ENCODE measurements around the gene ITPRIPL1. TPM values are rescaled to one million over a fixed set of nuclear protein-coding genes. Genes with fewer than 3 reads are reported as not detected.

Gene ITPRIPL1
- total and polyA plus RNA-seq, 4 donors = 0.19 to 3.1 (median 0.28) TPM

- no peak for DNase-seq (ENCODE audit: low spot score)
- Histone ChIP-seq H3K4me1 (ENCODE audit: control insufficient read depth in 4 of 4, insufficient read depth in 4 of 4, low read length in 3 of 4) (peaks cover 0 to 14% (median 10%) of the 10 kb centered on the region in 4 donors), H3K27ac (ENCODE audit: low read depth in 1 of 2, low read length in 2 of 2) (no peak overlapping the region), H3K36me3 (ENCODE audit: control insufficient read depth in 4 of 4, insufficient read depth in 3 of 4, low read depth in 1 of 4, low read length in 3 of 4) (no peaks in the 10 kb centered on the region), H3K9ac (ENCODE audit: low read depth in 1 of 2, low read length in 2 of 2) (no peak overlapping the region), H3K4me3 (ENCODE audit: low read depth in 1 of 3, low read length in 3 of 3) (no peak overlapping the region), H3K27me3 (ENCODE audit: control insufficient read depth in 4 of 4, insufficient read depth in 4 of 4, low read length in 3 of 4) (no peaks in the 10 kb centered on the region), H3K9me3 (ENCODE audit: control insufficient read depth in 4 of 4, low read length in 3 of 4) (no peaks in the 10 kb centered on the region)
- TF ChIP-seq MAX (IDR thresholded peaks at IDR 0.05) (no peak), FOXA1 (IDR thresholded peaks at IDR 0.05) (no peak), GABPA (IDR thresholded peaks at IDR 0.05 in 1 of 2, conservative IDR thresholded peaks at IDR 0.05 in 1 of 2) (no peak), EGR1 (IDR thresholded peaks at IDR 0.05; ENCODE audit: low read depth in 2 of 2) (no peak), REST (IDR thresholded peaks at IDR 0.05) (no peak), CTCF (IDR thresholded peaks at IDR 0.05; ENCODE audit: low read depth, low read length, missing input control) (no peak), NR2F2 (IDR thresholded peaks at IDR 0.05) (no peak), SP1 (IDR thresholded peaks at IDR 0.05) (no peak), ZBTB33 (IDR thresholded peaks at IDR 0.05) (no peak), YY1 (IDR thresholded peaks at IDR 0.05) (no peak), RXRA (IDR thresholded peaks at IDR 0.05) (no peak), TAF1 (conservative IDR thresholded peaks at IDR 0.05) (no peak), RAD21 (IDR thresholded peaks at IDR 0.05) (no peak), ATF3 (IDR thresholded peaks at IDR 0.05) (no peak), HNF4G (IDR thresholded peaks at IDR 0.05) (no peak)
These were observed 8.1 kb upstream of the ITPRIPL1 start for GRCh38 chr2:96316999-96317398.

- Histone ChIP-seq H3K9me3 (ENCODE audit: control insufficient read depth in 4 of 4, low read length in 3 of 4) (no peaks in the 10 kb centered on the region), H3K27me3 (ENCODE audit: control insufficient read depth in 4 of 4, insufficient read depth in 4 of 4, low read length in 3 of 4) (peaks cover 0 to under 1% (median 0%) of the 10 kb centered on the region in 4 donors), H3K27ac (ENCODE audit: low read depth in 1 of 2, low read length in 2 of 2) (no peak overlapping the region), H3K36me3 (ENCODE audit: control insufficient read depth in 4 of 4, insufficient read depth in 3 of 4, low read depth in 1 of 4, low read length in 3 of 4) (no peaks in the 10 kb centered on the region), H3K4me3 (ENCODE audit: low read depth in 1 of 3, low read length in 3 of 3) (no peak overlapping the region), H3K4me1 (ENCODE audit: control insufficient read depth in 4 of 4, insufficient read depth in 4 of 4, low read length in 3 of 4) (peaks cover 0 to 17% (median 12%) of the 10 kb centered on the region in 4 donors), H3K9ac (ENCODE audit: low read depth in 1 of 2, low read length in 2 of 2) (no peak overlapping the region)
- 84% methylated on average over 4 of the region's 4 CpGs for WGBS
- no peak for DNase-seq (ENCODE audit: low spot score)
- TF ChIP-seq TAF1 (conservative IDR thresholded peaks at IDR 0.05) = no peak
- no peak for TF ChIP-seq FOXA2 (IDR thresholded peaks at IDR 0.05)
- TF ChIP-seq FOXA1 (IDR thresholded peaks at IDR 0.05) = no peak
- TF ChIP-seq ATF3 (IDR thresholded peaks at IDR 0.05) = no peak
- no peak for TF ChIP-seq EGR1 (IDR thresholded peaks at IDR 0.05; ENCODE audit: low read depth in 2 of 2)
- no peak for TF ChIP-seq YY1 (IDR thresholded peaks at IDR 0.05)
- TF ChIP-seq RAD21 (IDR thresholded peaks at IDR 0.05) = no peak
- TF ChIP-seq CTCF (IDR thresholded peaks at IDR 0.05; ENCODE audit: low read depth, low read length, missing input control) = no peak
- no peak for TF ChIP-seq HNF4G (IDR thresholded peaks at IDR 0.05)
- no peak for TF ChIP-seq HNF4A (conservative IDR thresholded peaks at IDR 0.05)
- no peak for TF ChIP-seq ZBTB33 (IDR thresholded peaks at IDR 0.05)
- no peak for TF ChIP-seq JUND (IDR thresholded peaks at IDR 0.05)
- no peak for TF ChIP-seq SP1 (IDR thresholded peaks at IDR 0.05)
These were observed 7.5 kb upstream of the ITPRIPL1 start for GRCh38 chr2:96317584-96317997.

Data from liver (tissue), 9 donors.